Measurements from ENCODE around the gene HSD11B1. TPM values are rescaled to one million over a fixed set of nuclear protein-coding genes. Genes with fewer than 3 reads are reported as not detected.
"Not testable (repeated sequence)": the region's sequence is repeated elsewhere in the genome, so short reads cannot be mapped to it uniquely, and the experiment has no call there.

Gene HSD11B1
- total and polyA plus RNA-seq, 5 donors, result 1.0 to 4.3 (median 1.5) TPM

GRCh38 chr1:209691237-209691636 lies 13.4 kb upstream of the HSD11B1 start:
- Histone ChIP-seq H3K4me3 (ENCODE audit: low read length) (no peak overlapping the region), H3K4me1 (ENCODE audit: control insufficient read depth, insufficient read depth, low read length) (peaks cover 13% of the 10 kb centered on the region), H3K9me3 (ENCODE audit: control insufficient read depth, low read length) (no peaks in the 10 kb centered on the region), H3K27ac (ENCODE audit: low read length) (no peak overlapping the region), H3K27me3 (ENCODE audit: control insufficient read depth, insufficient read depth) (no peaks in the 10 kb centered on the region)
- intact Hi-C loops (cut with DNase I), result loop anchor here (5.0 to 10.0 kb wide), 4 partner anchors 54 to 114 kb away; no protein-coding TSS in a partner anchor
- no peak for DNase-seq
- whole genome bisulfite sequencing, result 57% methylated on average over 3 of the region's 3 CpGs
- no peak for ATAC-seq

GRCh38 chr1:209692296-209692695 lies 12.3 kb upstream of the HSD11B1 start:
- Histone ChIP-seq H3K4me1 (ENCODE audit: control insufficient read depth, insufficient read depth, low read length) (peaks cover 19% of the 10 kb centered on the region), H3K27me3 (ENCODE audit: control insufficient read depth, insufficient read depth) (no peaks in the 10 kb centered on the region), H3K4me3 (ENCODE audit: low read length) (no peak overlapping the region), H3K27ac (ENCODE audit: low read length) (no peak overlapping the region), H3K9me3 (ENCODE audit: control insufficient read depth, low read length) (no peaks in the 10 kb centered on the region)
- intact Hi-C loops (cut with DNase I), result loop anchor here (2.0 to 10.0 kb wide), 5 partner anchors 53 to 115 kb away; no protein-coding TSS in a partner anchor
- ATAC-seq (no peak), DNase-seq (no peak)
- WGBS, result 62% methylated on average over 4 of the region's 4 CpGs

GRCh38 chr1:209692745-209693504 lies 11.7 kb upstream of the HSD11B1 start:
- intact Hi-C loops (cut with DNase I), result loop anchor here (2.0 to 10.0 kb wide), 5 partner anchors 52 to 116 kb away; no protein-coding TSS in a partner anchor
- Histone ChIP-seq H3K27me3 (ENCODE audit: control insufficient read depth, insufficient read depth) (no peaks in the 10 kb centered on the region), H3K9me3 (ENCODE audit: control insufficient read depth, low read length) (no peaks in the 10 kb centered on the region), H3K4me1 (ENCODE audit: control insufficient read depth, insufficient read depth, low read length) (peaks cover 19% of the 10 kb centered on the region), H3K27ac (ENCODE audit: low read length) (no peak overlapping the region), H3K4me3 (ENCODE audit: low read length) (no peak overlapping the region)
- WGBS, result under 1% methylated on average over 3 of the region's 3 CpGs
- ATAC-seq (peak; percentile 52 to 65), DNase-seq (peak; percentile 82 to 86 (median 85))

DNA sequence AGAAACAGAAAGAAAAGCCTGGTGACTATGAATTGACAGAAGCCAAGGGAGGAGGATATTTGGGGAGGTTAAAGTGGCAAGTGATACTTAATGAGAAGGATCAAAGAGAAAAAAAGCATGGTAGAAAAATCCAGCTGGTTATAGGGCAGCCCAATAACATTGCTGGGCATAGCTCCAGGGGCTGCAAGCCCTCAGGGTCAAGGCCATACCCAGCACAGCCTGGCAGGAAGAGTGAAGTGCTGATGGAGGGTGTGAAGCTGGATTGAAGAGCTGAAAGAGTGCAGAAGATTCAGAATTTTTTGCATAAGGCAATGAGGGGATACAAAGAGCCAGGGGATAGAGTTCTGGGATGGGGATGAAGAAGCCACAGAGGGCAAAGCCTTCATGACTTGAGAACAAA lies 8.0 kb upstream of the HSD11B1 start:
- intact Hi-C loops (cut with DNase I), result loop anchor here (5.0 to 10.0 kb wide), 4 partner anchors 48 to 92 kb away; no protein-coding TSS in a partner anchor
- Histone ChIP-seq H3K4me3 (ENCODE audit: low read length) (no peak overlapping the region), H3K27ac (ENCODE audit: low read length) (no peak overlapping the region), H3K27me3 (ENCODE audit: control insufficient read depth, insufficient read depth) (no peaks in the 10 kb centered on the region), H3K4me1 (ENCODE audit: control insufficient read depth, insufficient read depth, low read length) (peaks cover 7% of the 10 kb centered on the region), H3K9me3 (ENCODE audit: control insufficient read depth, low read length) (no peaks in the 10 kb centered on the region)
- ATAC-seq, result no peak
- DNase-seq, result no peak

DNA sequence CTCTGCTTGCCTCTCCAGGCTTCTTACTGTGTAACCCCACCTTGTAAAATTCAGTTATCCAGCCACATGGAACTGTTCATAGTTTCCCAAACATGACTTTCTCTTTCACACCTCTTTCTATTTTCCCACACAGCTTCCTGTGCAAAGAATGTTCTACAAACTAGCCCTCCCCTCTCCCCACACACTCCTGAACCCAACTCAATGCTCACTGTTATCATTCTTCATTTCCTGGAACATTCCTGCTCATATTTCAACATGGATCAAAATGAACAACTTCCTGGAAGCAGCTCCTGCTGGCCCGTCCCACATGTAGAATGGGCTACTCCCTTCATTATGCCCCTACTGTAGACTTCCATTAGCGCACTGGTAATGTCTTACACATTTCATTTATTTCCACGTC lies 7.5 kb upstream of the HSD11B1 start:
- Histone ChIP-seq H3K27me3 (ENCODE audit: control insufficient read depth, insufficient read depth) (no peaks in the 10 kb centered on the region), H3K4me3 (ENCODE audit: low read length) (no peak overlapping the region), H3K9me3 (ENCODE audit: control insufficient read depth, low read length) (no peaks in the 10 kb centered on the region), H3K27ac (ENCODE audit: low read length) (no peak overlapping the region), H3K4me1 (ENCODE audit: control insufficient read depth, insufficient read depth, low read length) (peaks cover 7% of the 10 kb centered on the region)
- DNase-seq (no peak), ATAC-seq (peak; percentile 40 to 48)
- intact Hi-C loops (cut with DNase I), result loop anchor here (5.0 to 10.0 kb wide), 4 partner anchors 48 to 92 kb away; no protein-coding TSS in a partner anchor
- 74% methylated on average over 3 of the region's 3 CpGs for WGBS

GRCh38 chr1:209700686-209701085 lies 4.0 kb upstream of the HSD11B1 start:
- H3K27me3 ChIP-seq (ENCODE audit: control insufficient read depth, insufficient read depth); H3K9me3 ChIP-seq (ENCODE audit: control insufficient read depth, low read length); H3K4me3 ChIP-seq (ENCODE audit: low read length); intact Hi-C loops (cut with DNase I); H3K27ac ChIP-seq (ENCODE audit: low read length); ATAC-seq; H3K4me1 ChIP-seq (ENCODE audit: control insufficient read depth, insufficient read depth, low read length); DNase-seq: not testable (repeated sequence)

- H3K27me3 ChIP-seq (ENCODE audit: control insufficient read depth, insufficient read depth), result no peaks in the 10 kb centered on the region
These were observed 1.8 kb upstream of the HSD11B1 start for GRCh38 chr1:209702832-209703231.

GRCh38 chr1:209703834-209704504 lies 677 bp upstream of the HSD11B1 start:
- no peak for DNase-seq
- no peak overlapping the region for H3K4me3 ChIP-seq (ENCODE audit: low read length)
- H3K27me3 ChIP-seq (ENCODE audit: control insufficient read depth, insufficient read depth), result no peaks in the 10 kb centered on the region
- H3K9me3 ChIP-seq (ENCODE audit: control insufficient read depth, low read length), result no peaks in the 10 kb centered on the region
- no peak overlapping the region for H3K27ac ChIP-seq (ENCODE audit: low read length)
- peak in 1 of 2 donors; percentile 4 for ATAC-seq
- intact Hi-C loops (cut with DNase I), result no loop called here
- 45% methylated on average over 6 of the region's 6 CpGs for WGBS
- no peaks in the 10 kb centered on the region for H3K4me1 ChIP-seq (ENCODE audit: control insufficient read depth, insufficient read depth, low read length)

More at GRCh38 chr1:209702832-209703231, 1.8 kb upstream of the HSD11B1 start:
- WGBS, result 77% methylated on average over 1 of the region's 1 CpG
- no peak overlapping the region for H3K4me3 ChIP-seq (ENCODE audit: low read length)
- ATAC-seq (no peak), DNase-seq (no peak)
- H3K4me1 ChIP-seq (ENCODE audit: control insufficient read depth, insufficient read depth, low read length), result no peaks in the 10 kb centered on the region
- H3K27ac ChIP-seq (ENCODE audit: low read length), result no peak overlapping the region
- intact Hi-C loops (cut with DNase I), result no loop called here
- H3K9me3 ChIP-seq (ENCODE audit: control insufficient read depth, low read length), result no peaks in the 10 kb centered on the region

GRCh38 chr1:209705033-209705598 lies 470 bp downstream of the HSD11B1 start:
- peak overlapping the region; percentile 86 for H3K27ac ChIP-seq (ENCODE audit: low read length)
- H3K4me3 ChIP-seq (ENCODE audit: low read length), result no peak overlapping the region
- no peaks in the 10 kb centered on the region for H3K4me1 ChIP-seq (ENCODE audit: control insufficient read depth, insufficient read depth, low read length)
- H3K27me3 ChIP-seq (ENCODE audit: control insufficient read depth, insufficient read depth), result no peaks in the 10 kb centered on the region
- 70% methylated on average over 2 of the region's 2 CpGs for WGBS
- no peaks in the 10 kb centered on the region for H3K9me3 ChIP-seq (ENCODE audit: control insufficient read depth, low read length)
- DNase-seq (no peak), ATAC-seq (peak; percentile 57 to 81)
- intact Hi-C loops (cut with DNase I), result no loop called here

DNA sequence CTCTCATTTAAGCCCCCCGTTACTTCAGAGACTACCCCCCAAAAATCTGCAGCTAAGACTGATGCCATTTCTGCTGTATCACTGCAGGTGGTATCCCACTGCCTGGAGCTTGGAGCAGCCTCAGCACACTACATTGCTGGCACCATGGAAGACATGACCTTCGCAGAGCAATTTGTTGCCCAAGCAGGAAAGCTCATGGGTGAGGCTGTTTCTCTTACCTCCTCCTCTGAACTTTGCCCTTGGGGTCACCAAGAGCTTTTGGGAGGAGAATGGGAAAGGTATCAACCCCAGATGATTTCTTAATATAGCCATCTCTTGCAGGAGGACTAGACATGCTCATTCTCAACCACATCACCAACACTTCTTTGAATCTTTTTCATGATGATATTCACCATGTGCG lies 2.0 kb downstream of the HSD11B1 start:
- ATAC-seq (no peak), DNase-seq (no peak)
- Histone ChIP-seq H3K27ac (ENCODE audit: low read length) (no peak overlapping the region), H3K4me1 (ENCODE audit: control insufficient read depth, insufficient read depth, low read length) (no peaks in the 10 kb centered on the region), H3K4me3 (ENCODE audit: low read length) (no peak overlapping the region), H3K9me3 (ENCODE audit: control insufficient read depth, low read length) (no peaks in the 10 kb centered on the region), H3K27me3 (ENCODE audit: control insufficient read depth, insufficient read depth) (no peaks in the 10 kb centered on the region)
- intact Hi-C loops (cut with DNase I), result no loop called here
- 96% methylated on average over 3 of the region's 3 CpGs for WGBS

DNA sequence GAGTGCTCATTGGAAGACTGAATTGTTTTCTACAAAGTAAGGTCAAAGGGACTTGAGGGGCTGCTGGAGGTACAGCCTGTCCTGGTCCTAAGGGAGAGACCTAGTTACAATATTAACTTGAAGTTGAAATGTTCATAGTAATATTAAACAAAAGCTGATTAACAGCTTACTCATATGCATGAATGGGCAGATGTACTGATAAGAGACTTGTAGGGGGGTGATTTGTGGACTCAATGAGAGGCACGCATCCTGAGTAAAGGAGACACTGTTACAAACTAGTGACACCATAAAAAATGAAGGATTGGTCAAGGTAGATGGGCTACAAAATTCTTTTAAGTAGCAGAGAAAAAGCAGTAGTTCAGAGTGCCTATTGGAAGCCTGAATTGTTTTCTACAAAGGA lies 2.7 kb downstream of the HSD11B1 start:
- H3K27me3 ChIP-seq (ENCODE audit: control insufficient read depth, insufficient read depth), result no peaks in the 10 kb centered on the region
- H3K27ac ChIP-seq (ENCODE audit: low read length), result no peak overlapping the region
- 95% methylated on average over 1 of the region's 1 CpG for WGBS
- no peaks in the 10 kb centered on the region for H3K4me1 ChIP-seq (ENCODE audit: control insufficient read depth, insufficient read depth, low read length)
- no peaks in the 10 kb centered on the region for H3K9me3 ChIP-seq (ENCODE audit: control insufficient read depth, low read length)
- no peak for ATAC-seq
- intact Hi-C loops (cut with DNase I), result no loop called here
- H3K4me3 ChIP-seq (ENCODE audit: low read length), result no peak overlapping the region
- no peak for DNase-seq

Measured in right cardiac atrium (tissue), 5 donors.